HUES64 (cell line): ENCODE results near the gene CHST3.
"Not testable (repeated sequence)": the region's sequence is repeated elsewhere in the genome, so short reads cannot be mapped to it uniquely, and the experiment has no call there.

Experiments used
- H3K27ac ChIP-seq: 2 replicates; pipeline ENCODE4 v1.7.0; 2013; ENCODE audit warnings: low read depth, low read length, inconsistent platforms
- H3K27me3 ChIP-seq: 2 replicates; pipeline ENCODE4 v1.6.1; 2013; ENCODE audit warnings: mild to moderate bottlenecking, low read length; ENCODE audit not compliant: insufficient read depth
- H3K36me3 ChIP-seq: 2 replicates; pipeline ENCODE4 v1.6.1; 2013; ENCODE audit warnings: mild to moderate bottlenecking, low read length; ENCODE audit not compliant: insufficient read depth
- H3K4me1 ChIP-seq: 2 replicates; pipeline ENCODE4 v1.6.1; 2013; ENCODE audit warnings: mild to moderate bottlenecking, low read length, moderate library complexity; ENCODE audit not compliant: insufficient read depth
- H3K4me3 ChIP-seq: 2 replicates; pipeline ENCODE4 v1.5.1; 2013; ENCODE audit warnings: mild to moderate bottlenecking, low read length, moderate library complexity
- H3K9ac ChIP-seq: 2 replicates; pipeline ENCODE4 v1.6.1; 2013; ENCODE audit warnings: mild to moderate bottlenecking, low read depth, low read length
- H3K9me3 ChIP-seq: 2 replicates; pipeline ENCODE4 v1.6.1; 2013; ENCODE audit warnings: low read depth, low read length; ENCODE audit not compliant: insufficient read depth
- WGBS: fragments of 150-250, 120-280 bp; methylation state at CpG from one replicate; pipeline ENCODE4 v1.1.7; 2013; ENCODE audit warnings: missing lambda C conversion rate; 5-methylcytosine and 5-hydroxymethylcytosine counted together

Gene CHST3

GRCh38 chr10:71952745-71953144, 11.4 kb upstream of the CHST3 start:
- Histone ChIP-seq H3K9ac (no peak overlapping the region), H3K4me1 (no peaks in the 10 kb centered on the region), H3K9me3 (peaks cover 17% of the 10 kb centered on the region), H3K36me3 (no peaks in the 10 kb centered on the region), H3K4me3 (no peak overlapping the region), H3K27me3 (no peaks in the 10 kb centered on the region), H3K27ac (no peak overlapping the region)
- WGBS, result 53% methylated on average over 3 of the region's 3 CpGs

- no peaks in the 10 kb centered on the region for H3K4me1 ChIP-seq
- H3K4me3 ChIP-seq, result no peak overlapping the region
- H3K9me3 ChIP-seq, result peaks cover 13% of the 10 kb centered on the region
- 82% methylated on average over 9 of the region's 9 CpGs for WGBS
- peaks cover 16% of the 10 kb centered on the region for H3K27me3 ChIP-seq
- no peaks in the 10 kb centered on the region for H3K36me3 ChIP-seq
- no peak overlapping the region for H3K27ac ChIP-seq
- no peak overlapping the region for H3K9ac ChIP-seq
Measured at GRCh38 chr10:71957546-71958275, 6.5 kb upstream of the CHST3 start.

- Histone ChIP-seq H3K4me3 (no peak overlapping the region), H3K9ac (no peak overlapping the region), H3K9me3 (peaks cover 13% of the 10 kb centered on the region), H3K27ac (no peak overlapping the region), H3K4me1 (no peaks in the 10 kb centered on the region), H3K27me3 (peaks cover 29% of the 10 kb centered on the region), H3K36me3 (no peaks in the 10 kb centered on the region)
- WGBS, result 96% methylated on average over 3 of the region's 3 CpGs
Measured at GRCh38 chr10:71959526-71959925, 4.7 kb upstream of the CHST3 start.

GRCh38 chr10:71961831-71962230, 2.4 kb upstream of the CHST3 start:
- H3K4me1 ChIP-seq, result peaks cover 13% of the 10 kb centered on the region
- WGBS, result 88% methylated on average over 10 of the region's 10 CpGs
- H3K9ac ChIP-seq, result no peak overlapping the region
- peaks cover 48% of the 10 kb centered on the region for H3K27me3 ChIP-seq
- no peak overlapping the region for H3K4me3 ChIP-seq
- H3K27ac ChIP-seq, result no peak overlapping the region
- no peaks in the 10 kb centered on the region for H3K36me3 ChIP-seq
- no peaks in the 10 kb centered on the region for H3K9me3 ChIP-seq

- Histone ChIP-seq H3K4me1 (peaks cover 13% of the 10 kb centered on the region), H3K27ac (no peak overlapping the region), H3K9me3 (no peaks in the 10 kb centered on the region), H3K36me3 (no peaks in the 10 kb centered on the region), H3K27me3 (peaks cover 48% of the 10 kb centered on the region), H3K9ac (no peak overlapping the region), H3K4me3 (peak overlapping the region; percentile 81)
- WGBS, result 93% methylated on average over 3 of the region's 6 CpGs
Measured at GRCh38 chr10:71962901-71963300, 1.3 kb upstream of the CHST3 start.

GRCh38 chr10:71963351-71964097, 671 bp upstream of the CHST3 start:
- Histone ChIP-seq H3K27me3 (peaks cover 48% of the 10 kb centered on the region), H3K4me3 (peak overlapping the region; percentile 81), H3K4me1 (peaks cover 13% of the 10 kb centered on the region), H3K9me3 (no peaks in the 10 kb centered on the region), H3K27ac (no peak overlapping the region), H3K9ac (peak overlapping the region; percentile 53), H3K36me3 (no peaks in the 10 kb centered on the region)
- WGBS, result 15% methylated on average over 42 of the region's 42 CpGs

GRCh38 chr10:71964743-71965515, 734 bp downstream of the CHST3 start:
- no peaks in the 10 kb centered on the region for H3K9me3 ChIP-seq
- peaks cover 13% of the 10 kb centered on the region for H3K4me1 ChIP-seq
- H3K27ac ChIP-seq, result no peak overlapping the region
- WGBS, result 4% methylated on average over 46 of the region's 48 CpGs
- peak overlapping the region; percentile 53 for H3K9ac ChIP-seq
- peaks cover 48% of the 10 kb centered on the region for H3K27me3 ChIP-seq
- no peaks in the 10 kb centered on the region for H3K36me3 ChIP-seq
- H3K4me3 ChIP-seq, result peak overlapping the region; percentile 81

GRCh38 chr10:71965623-71966022, 1.4 kb downstream of the CHST3 start:
- WGBS, result 62% methylated on average over 4 of the region's 4 CpGs
- H3K4me3 ChIP-seq, result peak overlapping the region; percentile 81
- H3K27me3 ChIP-seq, result peaks cover 48% of the 10 kb centered on the region
- H3K9me3 ChIP-seq, result no peaks in the 10 kb centered on the region
- no peak overlapping the region for H3K27ac ChIP-seq
- no peaks in the 10 kb centered on the region for H3K36me3 ChIP-seq
- H3K4me1 ChIP-seq, result peaks cover 18% of the 10 kb centered on the region
- peak overlapping the region; percentile 53; the same call in 1 of the 2 replicates for H3K9ac ChIP-seq

- H3K36me3 ChIP-seq, result no peaks in the 10 kb centered on the region
- 86% methylated on average over 6 of the region's 6 CpGs for WGBS
- peaks cover 46% of the 10 kb centered on the region for H3K27me3 ChIP-seq
- H3K27ac ChIP-seq, result no peak overlapping the region
- no peak overlapping the region; the same call in 1 of the 2 replicates for H3K9ac ChIP-seq
- peaks cover 21% of the 10 kb centered on the region for H3K4me1 ChIP-seq
- H3K9me3 ChIP-seq, result no peaks in the 10 kb centered on the region
- peak overlapping the region; percentile 81; the same call in 1 of the 2 replicates for H3K4me3 ChIP-seq
Measured at GRCh38 chr10:71966046-71967004, 2.1 kb downstream of the CHST3 start.

GRCh38 chr10:71967958-71968357, 3.8 kb downstream of the CHST3 start:
- H3K27me3 ChIP-seq, result peaks cover 30% of the 10 kb centered on the region
- H3K9ac ChIP-seq, H3K36me3 ChIP-seq, H3K9me3 ChIP-seq, H3K4me3 ChIP-seq, H3K27ac ChIP-seq: not testable (repeated sequence)
- peaks cover 21% of the 10 kb centered on the region for H3K4me1 ChIP-seq
- WGBS, result 91% methylated on average over 8 of the region's 8 CpGs
